ENCODE data around the gene DGCR2. TPM values are rescaled to one million over a fixed set of nuclear protein-coding genes. Genes with fewer than 3 reads are reported as not detected.
"Not testable (repeated sequence)": the region's sequence is repeated elsewhere in the genome, so short reads cannot be mapped to it uniquely, and the experiment has no call there.

Gene DGCR2
- total RNA-seq, 2 experiments from 2014 or later, result 29.7 to 30.8 TPM

GRCh38 chr22:19001204-19001603 lies 121.0 kb downstream of the DGCR2 start:
- CTCF ChIA-PET, result no interaction called here
- Mint-ChIP-seq H3K27ac (no peak overlapping the region), H3K36me3 (ENCODE audit: low read depth) (no peaks in the 10 kb centered on the region), H3K4me3 (no peak overlapping the region), H3K4me1 (no peaks in the 10 kb centered on the region), H3K9me3 (no peaks in the 10 kb centered on the region), H3K27me3 (peaks cover 38% of the 10 kb centered on the region)
- POLR2A ChIA-PET, result no interaction called here
- DNase-seq, result no peak

GRCh38 chr22:19000106-19000505 lies 122.1 kb downstream of the DGCR2 start:
- H3K4me1 Mint-ChIP-seq; H3K27ac Mint-ChIP-seq; POLR2A ChIA-PET; H3K36me3 Mint-ChIP-seq (ENCODE audit: low read depth); H3K4me3 Mint-ChIP-seq; DNase-seq; CTCF ChIA-PET; H3K9me3 Mint-ChIP-seq: not testable (repeated sequence)
- H3K27me3 Mint-ChIP-seq, result peaks cover 38% of the 10 kb centered on the region

GRCh38 chr22:18999416-18999815 lies 122.8 kb downstream of the DGCR2 start:
- H3K36me3 Mint-ChIP-seq (ENCODE audit: low read depth), result no peaks in the 10 kb centered on the region
- ChIA-PET POLR2A (no interaction called here), CTCF (no interaction called here)
- peaks cover 34% of the 10 kb centered on the region for H3K27me3 Mint-ChIP-seq
- H3K27ac Mint-ChIP-seq, result no peak overlapping the region
- no peaks in the 10 kb centered on the region for H3K9me3 Mint-ChIP-seq
- H3K4me3 Mint-ChIP-seq, result no peak overlapping the region
- no peaks in the 10 kb centered on the region for H3K4me1 Mint-ChIP-seq
- no peak for DNase-seq

DNA sequence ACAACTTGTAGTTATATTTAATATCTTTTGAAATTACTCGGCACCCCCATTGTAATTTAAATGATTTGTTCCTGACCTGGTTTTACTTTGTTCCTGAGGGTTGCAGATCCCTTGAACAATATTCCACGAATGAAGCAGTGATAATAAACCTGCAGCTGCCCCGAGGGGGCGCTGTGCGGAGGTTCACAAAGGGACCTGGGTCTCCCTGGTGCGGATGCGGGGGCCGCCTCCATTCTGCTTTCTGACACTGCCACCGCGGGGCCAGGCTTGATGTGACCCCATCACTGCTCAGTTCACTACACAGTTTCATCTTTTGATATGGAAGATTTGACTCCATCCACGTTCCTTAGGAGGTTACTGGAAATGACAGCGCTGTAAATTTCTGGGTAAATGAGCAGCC lies 123.2 kb downstream of the DGCR2 start:
- Mint-ChIP-seq H3K4me1 (no peaks in the 10 kb centered on the region), H3K36me3 (ENCODE audit: low read depth) (no peaks in the 10 kb centered on the region), H3K27ac (no peak overlapping the region), H3K9me3 (no peaks in the 10 kb centered on the region), H3K4me3 (no peak overlapping the region), H3K27me3 (peaks cover 30% of the 10 kb centered on the region)
- DNase-seq, result no peak
- ChIA-PET CTCF (no interaction called here), POLR2A (no interaction called here)

- Mint-ChIP-seq H3K4me1 (no peaks in the 10 kb centered on the region), H3K36me3 (ENCODE audit: low read depth) (no peaks in the 10 kb centered on the region), H3K9me3 (no peaks in the 10 kb centered on the region), H3K27ac (no peak overlapping the region), H3K27me3 (peaks cover 23% of the 10 kb centered on the region), H3K4me3 (no peak overlapping the region)
- CTCF ChIA-PET, result no interaction called here
- DNase-seq, result no peak
- POLR2A ChIA-PET, result no interaction called here
These were observed 124.3 kb downstream of the DGCR2 start for GRCh38 chr22:18997925-18998315.

DNA sequence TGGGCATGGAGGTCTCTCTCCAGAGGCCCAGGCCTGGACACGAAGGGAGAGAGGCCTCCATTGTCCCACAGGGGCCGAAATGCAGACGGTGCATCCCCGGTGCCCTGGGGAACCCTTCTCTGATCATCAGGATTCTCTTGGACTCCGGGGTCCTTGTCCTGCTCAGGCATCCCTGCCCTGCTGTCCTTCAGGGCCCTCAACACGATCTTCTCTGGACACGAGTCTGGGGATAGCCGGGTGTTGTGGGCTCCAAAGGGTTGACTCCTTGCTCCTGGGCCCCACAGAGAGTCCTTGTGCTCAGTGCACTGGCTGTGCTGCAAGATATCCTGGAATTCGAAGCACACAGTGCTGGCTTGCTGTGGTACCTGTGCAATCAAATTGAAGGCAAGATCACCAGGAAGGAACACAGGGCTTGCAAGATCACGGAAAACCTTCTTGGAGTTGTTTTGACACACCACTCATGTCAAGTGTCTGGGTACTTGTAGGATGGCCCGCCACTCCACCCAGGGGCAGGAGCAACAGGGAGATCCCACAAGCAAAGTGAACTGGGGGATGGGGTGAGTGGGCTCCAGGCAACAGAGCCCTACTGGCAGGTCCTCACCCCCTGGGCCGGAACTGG lies 124.8 kb downstream of the DGCR2 start:
- H3K9me3 Mint-ChIP-seq, result no peaks in the 10 kb centered on the region
- no peak overlapping the region for H3K27ac Mint-ChIP-seq
- no peak overlapping the region for H3K4me3 Mint-ChIP-seq
- no peak for DNase-seq
- H3K27me3 Mint-ChIP-seq, result peaks cover 20% of the 10 kb centered on the region
- no peaks in the 10 kb centered on the region for H3K4me1 Mint-ChIP-seq
- ChIA-PET POLR2A (no interaction called here), CTCF (no interaction called here)
- H3K36me3 Mint-ChIP-seq (ENCODE audit: low read depth), result no peaks in the 10 kb centered on the region

GRCh38 chr22:18996376-18996900 lies 125.8 kb downstream of the DGCR2 start:
- ChIA-PET CTCF (no interaction called here), POLR2A (interaction anchor here (0.6 kb wide), 1 partner anchor 595 kb away, joined by 3 read pairs; no protein-coding TSS in a partner anchor)
- DNase-seq, result no peak
- Mint-ChIP-seq H3K36me3 (ENCODE audit: low read depth) (no peaks in the 10 kb centered on the region), H3K27me3 (peaks cover 17% of the 10 kb centered on the region), H3K9me3 (no peaks in the 10 kb centered on the region), H3K4me3 (no peak overlapping the region), H3K4me1 (no peaks in the 10 kb centered on the region), H3K27ac (no peak overlapping the region)

- H3K27ac Mint-ChIP-seq, result no peak overlapping the region
- peaks cover 17% of the 10 kb centered on the region for H3K27me3 Mint-ChIP-seq
- H3K4me3 Mint-ChIP-seq, result no peak overlapping the region
- ChIA-PET POLR2A (no interaction called here), CTCF (no interaction called here)
- no peaks in the 10 kb centered on the region for H3K9me3 Mint-ChIP-seq
- H3K4me1 Mint-ChIP-seq, result no peaks in the 10 kb centered on the region
- no peaks in the 10 kb centered on the region for H3K36me3 Mint-ChIP-seq (ENCODE audit: low read depth)
- no peak for DNase-seq
These were observed 126.9 kb downstream of the DGCR2 start for GRCh38 chr22:18995327-18995711.

GRCh38 chr22:18994701-18995326 lies 127.4 kb downstream of the DGCR2 start:
- Mint-ChIP-seq H3K9me3 (no peaks in the 10 kb centered on the region), H3K27ac (no peak overlapping the region), H3K27me3 (peaks cover 17% of the 10 kb centered on the region), H3K36me3 (ENCODE audit: low read depth) (no peaks in the 10 kb centered on the region), H3K4me3 (no peak overlapping the region), H3K4me1 (no peaks in the 10 kb centered on the region)
- ChIA-PET POLR2A (no interaction called here), CTCF (no interaction called here)
- DNase-seq, result no peak

DNA sequence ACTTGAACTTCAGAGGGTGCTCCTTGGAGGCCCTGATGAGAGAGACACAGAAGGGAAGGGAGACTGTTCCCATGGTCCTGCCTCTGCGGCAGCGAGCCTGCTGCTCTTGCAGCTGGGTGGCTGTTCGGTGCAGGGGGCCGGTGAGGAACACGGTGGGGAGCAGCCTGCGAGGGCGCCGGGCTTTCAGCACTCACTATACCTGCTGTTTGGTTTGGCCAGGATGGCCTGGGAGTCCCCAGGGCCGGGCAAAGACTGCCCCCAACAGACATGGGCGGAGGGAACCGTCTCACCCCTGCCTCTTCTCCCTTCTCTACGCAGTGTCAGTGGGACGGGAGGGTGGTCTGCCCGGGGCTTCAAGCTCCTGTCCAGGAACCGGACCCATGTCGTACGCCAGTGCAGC lies 128.2 kb downstream of the DGCR2 start:
- Mint-ChIP-seq H3K4me3 (no peak overlapping the region), H3K36me3 (ENCODE audit: low read depth) (no peaks in the 10 kb centered on the region), H3K27me3 (peaks cover 13% of the 10 kb centered on the region), H3K4me1 (no peaks in the 10 kb centered on the region), H3K27ac (no peak overlapping the region), H3K9me3 (no peaks in the 10 kb centered on the region)
- no peak for DNase-seq
- POLR2A ChIA-PET, result no interaction called here
- CTCF ChIA-PET, result no interaction called here

- POLR2A ChIA-PET, result no interaction called here
- no peaks in the 10 kb centered on the region for H3K4me1 Mint-ChIP-seq
- no peak overlapping the region for H3K4me3 Mint-ChIP-seq
- H3K36me3 Mint-ChIP-seq (ENCODE audit: low read depth), result no peaks in the 10 kb centered on the region
- no peak for DNase-seq
- peaks cover 6% of the 10 kb centered on the region for H3K27me3 Mint-ChIP-seq
- H3K27ac Mint-ChIP-seq, result no peak overlapping the region
- CTCF ChIA-PET, result no interaction called here
- H3K9me3 Mint-ChIP-seq, result no peaks in the 10 kb centered on the region
These were observed 129.5 kb downstream of the DGCR2 start for GRCh38 chr22:18992543-18993198.

DNA sequence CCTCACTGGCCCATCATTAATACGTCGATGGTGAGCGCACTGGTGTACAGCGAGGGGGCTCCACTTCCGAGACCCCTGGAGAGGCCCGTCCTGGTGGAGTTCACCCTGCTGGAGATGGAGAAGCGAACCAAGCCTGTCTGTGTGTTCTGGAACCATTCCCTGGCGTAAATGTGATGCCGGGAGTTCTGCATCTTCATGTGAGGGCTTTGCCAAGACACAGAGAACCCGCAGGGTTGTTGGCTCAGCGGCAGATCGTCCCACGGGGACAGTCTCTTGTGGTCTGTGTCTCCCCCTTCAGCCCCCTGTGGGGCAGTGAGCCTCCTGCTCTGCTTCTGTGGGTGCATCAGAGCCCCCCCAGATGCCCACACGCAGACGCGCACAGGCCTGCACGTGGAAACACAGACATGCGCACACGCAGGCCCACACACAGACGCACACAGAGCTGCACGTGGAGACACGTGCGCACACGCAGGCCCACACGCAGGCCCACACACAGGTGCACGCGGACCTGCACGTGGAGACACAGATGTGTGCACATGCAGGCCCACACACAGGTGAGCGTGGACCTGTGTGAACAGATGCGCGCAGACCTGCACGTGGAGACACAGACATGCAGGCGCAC lies 130.3 kb downstream of the DGCR2 start:
- Mint-ChIP-seq H3K27ac (no peak overlapping the region), H3K4me3 (no peak overlapping the region), H3K36me3 (ENCODE audit: low read depth) (no peaks in the 10 kb centered on the region), H3K9me3 (no peaks in the 10 kb centered on the region), H3K4me1 (no peaks in the 10 kb centered on the region), H3K27me3 (peaks cover 3% of the 10 kb centered on the region)
- CTCF ChIA-PET, result no interaction called here
- DNase-seq, result no peak
- POLR2A ChIA-PET, result no interaction called here

GRCh38 chr22:18991138-18991432 lies 131.1 kb downstream of the DGCR2 start:
- ChIA-PET POLR2A (no interaction called here), CTCF (no interaction called here)
- Mint-ChIP-seq H3K27ac (no peak overlapping the region), H3K9me3 (no peaks in the 10 kb centered on the region), H3K4me1 (no peaks in the 10 kb centered on the region), H3K27me3 (peaks cover 1% of the 10 kb centered on the region), H3K36me3 (ENCODE audit: low read depth) (no peaks in the 10 kb centered on the region), H3K4me3 (no peak overlapping the region)
- no peak for DNase-seq

Measured in activated CD4-positive, alpha-beta memory T cell treated with anti-CD3 and anti-CD28 coated beads, Interleukin-2, amount 10 ng/mL, durations not matched to agents 7 days and 5 days (primary cell).